HG02571 (cell line): Measurements from ENCODE around the gene PANX1.

ENCODE experiments used
- ATAC-seq: cut with Tn5 transposase; IDR thresholded peaks from one replicate; pipeline ENCODE4 v1.9.1; 2021; ENCODE audit warnings: mild to moderate bottlenecking, moderate library complexity; ENCODE audit not compliant: unreplicated experiment

Gene PANX1

GRCh38 chr11:94183886-94184264 lies 55.2 kb downstream of the PANX1 start:
- peak; percentile 61 for ATAC-seq

- ATAC-seq, result no peak
Measured at GRCh38 chr11:94184362-94184761, 55.7 kb downstream of the PANX1 start.

GRCh38 chr11:94184846-94185245 lies 56.2 kb downstream of the PANX1 start:
- ATAC-seq, result no peak

GRCh38 chr11:94185416-94186084 lies 56.9 kb downstream of the PANX1 start:
- ATAC-seq, result no peak

- no peak for ATAC-seq
Measured at GRCh38 chr11:94186342-94187203, 57.9 kb downstream of the PANX1 start.

GRCh38 chr11:94193288-94193687 lies 64.6 kb downstream of the PANX1 start:
- no peak for ATAC-seq

GRCh38 chr11:94194712-94195111 lies 66.1 kb downstream of the PANX1 start:
- ATAC-seq, result no peak

GRCh38 chr11:94196363-94196762 lies 67.7 kb downstream of the PANX1 start:
- ATAC-seq, result no peak

GRCh38 chr11:94198718-94199117 lies 70.1 kb downstream of the PANX1 start:
- ATAC-seq, result no peak

- no peak for ATAC-seq
Measured at GRCh38 chr11:94199136-94200130, 70.8 kb downstream of the PANX1 start.

GRCh38 chr11:94201004-94201465 lies 72.4 kb downstream of the PANX1 start:
- ATAC-seq, result no peak

GRCh38 chr11:94203070-94203469 lies 74.4 kb downstream of the PANX1 start:
- ATAC-seq, result no peak

GRCh38 chr11:94211261-94211830 lies 82.7 kb downstream of the PANX1 start:
- ATAC-seq, result no peak

GRCh38 chr11:94212898-94213297 lies 84.3 kb downstream of the PANX1 start:
- ATAC-seq, result no peak

GRCh38 chr11:94217705-94218104 lies 89.1 kb downstream of the PANX1 start:
- no peak for ATAC-seq

GRCh38 chr11:94218372-94218771 lies 89.7 kb downstream of the PANX1 start:
- ATAC-seq, result no peak

GRCh38 chr11:94219771-94220170 lies 91.1 kb downstream of the PANX1 start:
- ATAC-seq, result no peak

- no peak for ATAC-seq
Measured at GRCh38 chr11:94224078-94224477, 95.4 kb downstream of the PANX1 start.
